NCI-H2227 (cell line): ENCODE measurements around the gene SPRED3.
"Not testable (repeated sequence)": the region's sequence is repeated elsewhere in the genome, so short reads cannot be mapped to it uniquely, and the experiment has no call there.

Experiments used
- DNase-seq: peaks from one replicate; lab custom pipeline; 2025; ENCODE audit not compliant: unreplicated experiment; lab: John Stamatoyannopoulos, UW

SPRED3 gene

GRCh38 chr19:38417146-38417543 lies 28.6 kb downstream of the SPRED3 start:
- DNase-seq, result no peak

- DNase-seq, result peak; percentile 96
These were observed 29.3 kb downstream of the SPRED3 start for GRCh38 chr19:38417544-38418506.

- DNase-seq, result no peak
These were observed 32.4 kb downstream of the SPRED3 start for GRCh38 chr19:38420935-38421334.

GRCh38 chr19:38421856-38422255 lies 33.4 kb downstream of the SPRED3 start:
- DNase-seq, result no peak

GRCh38 chr19:38422438-38422837 lies 33.9 kb downstream of the SPRED3 start:
- no peak for DNase-seq

GRCh38 chr19:38424272-38424671 lies 35.8 kb downstream of the SPRED3 start:
- DNase-seq, result no peak

- no peak for DNase-seq
These were observed 36.8 kb downstream of the SPRED3 start for GRCh38 chr19:38425222-38425809.

- no peak for DNase-seq
These were observed 37.4 kb downstream of the SPRED3 start, which contains the start of gene RASGRP4 for GRCh38 chr19:38425810-38426466. TSS of gene RASGRP4 (minus strand) at chr19:38426219. CDS start at chr19:38426091, 128 bp downstream.

GRCh38 chr19:38427035-38427677 lies 38.7 kb downstream of the SPRED3 start:
- DNase-seq, result not testable (repeated sequence)

- DNase-seq, result no peak
These were observed 40.7 kb downstream of the SPRED3 start for GRCh38 chr19:38429055-38429810.

- no peak for DNase-seq
These were observed 41.3 kb downstream of the SPRED3 start for GRCh38 chr19:38429811-38430156.

- no peak for DNase-seq
These were observed 42.4 kb downstream of the SPRED3 start for GRCh38 chr19:38430931-38431330.

- peak; percentile 62 for DNase-seq
These were observed 44.8 kb downstream of the SPRED3 start, which contains the start of gene RYR1 for GRCh38 chr19:38433268-38433733. TSS of gene RYR1 (plus strand) at chr19:38433691. CDS start at chr19:38433830, 139 bp downstream.

GRCh38 chr19:38434549-38435051 lies 46.1 kb downstream of the SPRED3 start:
- no peak for DNase-seq

GRCh38 chr19:38437295-38437694 lies 48.8 kb downstream of the SPRED3 start:
- DNase-seq, result no peak

GRCh38 chr19:38437917-38438316 lies 49.4 kb downstream of the SPRED3 start:
- no peak for DNase-seq

- DNase-seq, result no peak
These were observed 52.1 kb downstream of the SPRED3 start for GRCh38 chr19:38440592-38440991.

GRCh38 chr19:38441657-38442348 lies 53.3 kb downstream of the SPRED3 start:
- no peak for DNase-seq

- no peak for DNase-seq
These were observed 54.2 kb downstream of the SPRED3 start for GRCh38 chr19:38442736-38443135.
